Ishikawa (cell line): ENCODE results near the gene CAMK1D.

Experiments
- CEBPB ChIP-seq: IDR thresholded peaks from 2 replicates; pipeline ENCODE4 v1.6.1; 2012
- CREB1 ChIP-seq: IDR thresholded peaks from 2 replicates; pipeline ENCODE4 v1.6.1; 2012; ENCODE audit warnings: low read depth
- EGR1 ChIP-seq: IDR thresholded peaks from 2 replicates; pipeline ENCODE4 v1.6.1; 2012
- EP300 ChIP-seq: IDR thresholded peaks from 2 replicates; pipeline ENCODE4 v1.6.1; 2012; ENCODE audit warnings: borderline replicate concordance
- FOXM1 ChIP-seq: IDR thresholded peaks from 2 replicates; pipeline ENCODE4 v1.6.1; 2012; ENCODE audit warnings: low read depth, borderline replicate concordance
- MAX ChIP-seq: IDR thresholded peaks from 2 replicates; pipeline ENCODE4 v1.6.1; 2012
- NFIC ChIP-seq: IDR thresholded peaks from 2 replicates; pipeline ENCODE4 v1.6.1; 2012
- RAD21 ChIP-seq: IDR thresholded peaks from 2 replicates; pipeline ENCODE4 v1.6.1; 2012; ENCODE audit warnings: low read depth
- REST ChIP-seq: IDR thresholded peaks from 2 replicates; pipeline ENCODE4 v1.6.1; 2012; ENCODE audit warnings: low read depth, mild to moderate bottlenecking
- TAF1 ChIP-seq: IDR thresholded peaks from 2 replicates; pipeline ENCODE4 v1.6.1; 2012; ENCODE audit warnings: low read depth, mild to moderate bottlenecking
- TCF12 ChIP-seq: IDR thresholded peaks from 2 replicates; pipeline ENCODE4 v1.6.1; 2012; ENCODE audit warnings: low read depth
- TEAD4 ChIP-seq: IDR thresholded peaks from 2 replicates; pipeline ENCODE4 v1.6.1; 2012
- USF1 ChIP-seq: IDR thresholded peaks from 2 replicates; pipeline ENCODE4 v1.6.1; 2012
- YY1 ChIP-seq: IDR thresholded peaks from 2 replicates; pipeline ENCODE4 v1.6.1; 2012; ENCODE audit warnings: low read depth
- ZBTB7A ChIP-seq: IDR thresholded peaks from 2 replicates; pipeline ENCODE4 v1.6.1; 2012; ENCODE audit warnings: low read depth

The CAMK1D gene

GRCh38 chr10:12806228-12807095 lies 457.1 kb downstream of the CAMK1D start:
- TF ChIP-seq TCF12 (no peak), ZBTB7A (no peak), FOXM1 (no peak), RAD21 (no peak), EGR1 (no peak), EP300 (no peak), REST (no peak), TAF1 (no peak), YY1 (no peak)

GRCh38 chr10:12807096-12807755 lies 457.9 kb downstream of the CAMK1D start:
- no peak for TF ChIP-seq REST
- no peak for TF ChIP-seq TCF12
- no peak for TF ChIP-seq USF1
- TF ChIP-seq YY1, result no peak
- no peak for TF ChIP-seq TAF1
- no peak for TF ChIP-seq CREB1
- TF ChIP-seq RAD21, result no peak

- TF ChIP-seq EP300 (no peak), REST (no peak), FOXM1 (no peak), USF1 (no peak), MAX (no peak), RAD21 (no peak), TAF1 (no peak), CREB1 (no peak), NFIC (no peak), CEBPB (no peak), TEAD4 (no peak), ZBTB7A (no peak), YY1 (no peak), EGR1 (no peak), TCF12 (no peak)
Observed at GRCh38 chr10:12808014-12808613, 458.8 kb downstream of the CAMK1D start.

GRCh38 chr10:12811826-12812225 lies 462.5 kb downstream of the CAMK1D start:
- TF ChIP-seq TEAD4 (no peak), TCF12 (no peak), TAF1 (no peak), USF1 (no peak), CEBPB (no peak), YY1 (no peak), RAD21 (no peak), MAX (no peak), EP300 (no peak), ZBTB7A (no peak)
